GM12878 (cell line): ENCODE measurements around the gene CFAP53.

ENCODE experiments used
- CBX3 ChIP-seq: fragments of 200-600 bp; sonication (generic); IDR thresholded peaks from 2 replicates; pipeline ENCODE4 v1.6.1; 2016; ENCODE audit warnings: low read depth, borderline replicate concordance
- CTCF ChIP-seq, 3 experiments: IDR thresholded peaks in 2 of 3; conservative IDR thresholded peaks in 1 of 3; 2 replicates each; pipeline ENCODE4 v1.5.1; 2011; ENCODE audit warnings: low read depth in 3 of 3, low read length in 3 of 3, mild to moderate bottlenecking in 3 of 3, control low read depth in 2 of 3, moderate library complexity in 2 of 3, inconsistent platforms in 1 of 3, mixed read lengths in 1 of 3; ENCODE audit not compliant: control insufficient read depth in 2 of 3, insufficient read depth in 1 of 3; ENCODE audit errors: extremely low read depth in 1 of 3
- EP300 ChIP-seq, 2 experiments: fragments of 150-350 bp in 1 of 2; IDR thresholded peaks; 2 replicates each; pipeline ENCODE4 v1.6.1; 2011 to 2012; ENCODE audit warnings: low read depth in 2 of 2, low read length in 2 of 2, borderline replicate concordance in 1 of 2, improper control_type of control experiment in 1 of 2, inconsistent platforms in 1 of 2; ENCODE audit not compliant: control insufficient read depth in 1 of 2
- GABPA ChIP-seq: IDR thresholded peaks from 2 replicates; pipeline ENCODE4 v1.6.1; 2014; ENCODE audit warnings: antibody characterized with exemption, low read depth, mild to moderate bottlenecking, inconsistent platforms
- POLR2AphosphoS5 ChIP-seq: IDR thresholded peaks from 2 replicates; pipeline ENCODE4 v1.6.1; 2011; ENCODE audit warnings: mild to moderate bottlenecking, low read length, inconsistent platforms
- TAF1 ChIP-seq: IDR thresholded peaks from 2 replicates; pipeline ENCODE4 v1.6.1; 2011; ENCODE audit warnings: mild to moderate bottlenecking, low read depth, low read length, borderline replicate concordance
- USF2 ChIP-seq: IDR thresholded peaks from 2 replicates; pipeline ENCODE4 v1.6.1; 2011; ENCODE audit warnings: low read depth, low read length, improper control_type of control experiment, borderline replicate concordance
- YY1 ChIP-seq: IDR thresholded peaks from 2 replicates; pipeline ENCODE4 v1.6.1; 2011; ENCODE audit warnings: low read depth, mild to moderate bottlenecking, low read length

- TF ChIP-seq TAF1 = no peak
- TF ChIP-seq GABPA = no peak
- no peak for TF ChIP-seq YY1
- no peak for TF ChIP-seq CTCF (IDR thresholded peaks at IDR 0.05 in 2 of 3, conservative IDR thresholded peaks at IDR 0.05 in 1 of 3; ENCODE audit: control insufficient read depth in 2 of 3, extremely low read depth in 1 of 3, insufficient read depth in 1 of 3, low read depth in 3 of 3, low read length in 3 of 3)
- no peak for TF ChIP-seq POLR2AphosphoS5
- TF ChIP-seq USF2 = no peak
- TF ChIP-seq CBX3 = no peak
- no peak for TF ChIP-seq EP300 (IDR thresholded peaks at IDR 0.05; ENCODE audit: borderline replicate concordance in 1 of 2, control insufficient read depth in 1 of 2, low read depth in 2 of 2, low read length in 2 of 2)
Observed at GRCh38 chr18:50177294-50177992, 88.9 kb downstream of the CFAP53 start.
